Esophagus muscularis mucosa (tissue), 4 donors: ENCODE data around the gene TMEM61. TPM values are rescaled to one million over a fixed set of nuclear protein-coding genes. Genes with fewer than 3 reads are reported as not detected.

Experiments used
- DNase-seq: peaks from one replicate; pipeline ENCODE4 v3.0.0-alpha.2; 2017; ENCODE audit errors: extremely low spot score
- H3K27ac ChIP-seq, 4 donors: fragments of 200-600 bp; sonication (generic); replicated peaks in 1 of 4; 1 replicate in 3 of 4; 2 replicates in 1 of 4; pipeline ENCODE4 v1.5.1; 2016 to 2019; ENCODE audit warnings: mild to moderate bottlenecking in 1 of 4
- H3K27me3 ChIP-seq, 4 donors: fragments of 200-600 bp; sonication (generic); one replicate each; pipeline versions ENCODE4 v1.5.1 to v1.6.0; 2016 to 2019
- H3K36me3 ChIP-seq, 4 donors: fragments of 200-600 bp; sonication (generic); one replicate each; pipeline ENCODE4 v1.5.1; 2016 to 2019
- H3K4me1 ChIP-seq, 4 donors: fragments of 200-600 bp; sonication (generic); one replicate each; pipeline ENCODE4 v1.5.1; 2016 to 2019
- H3K4me3 ChIP-seq, 4 donors: fragments of 200-600 bp; sonication (generic); 1 replicate in 2 of 4; 2 replicates in 2 of 4; pipeline ENCODE4 v1.5.1; 2016 to 2019; ENCODE audit warnings: mild to moderate bottlenecking in 4 of 4, moderate library complexity in 1 of 4
- H3K9me3 ChIP-seq, 4 donors: fragments of 200-600 bp; sonication (generic); 1 replicate in 3 of 4; 2 replicates in 1 of 4; pipeline ENCODE4 v1.5.1; 2016 to 2019
- CTCF ChIP-seq, 3 experiments: fragments of 200-600 bp in 2 of 3; fragments of 450-650 bp in 1 of 3; sonication (generic) in 2 of 3; IDR thresholded peaks; one replicate each; pipeline ENCODE4 v1.5.1; 2017 to 2019; ENCODE audit warnings: antibody characterized with exemption in 3 of 3, mild to moderate bottlenecking in 2 of 3, moderate library complexity in 1 of 3
- EP300 ChIP-seq: sonication (generic); formaldehyde crosslinking; IDR thresholded peaks from one replicate; pipeline ENCODE4 v1.6.1; 2017; ENCODE audit warnings: antibody characterized with exemption
- POLR2A ChIP-seq: fragments of 450-650 bp; IDR thresholded peaks from one replicate; pipeline ENCODE4 v1.6.1; 2017; ENCODE audit warnings: antibody characterized with exemption, moderate library complexity, mild to moderate bottlenecking, low read depth
- POLR2AphosphoS5 ChIP-seq, 2 donors: sonication (generic); formaldehyde crosslinking; IDR thresholded peaks; one replicate each; pipeline ENCODE4 v1.6.1; 2017; ENCODE audit warnings: antibody characterized with exemption in 2 of 2
- WGBS: methylation state at CpG from one replicate; pipeline ENCODE4 v1.1.5; 2018; 5-methylcytosine and 5-hydroxymethylcytosine counted together
- intact Hi-C: fragments of 100-400 bp; cut with DNase I; formaldehyde crosslinking; loops from one replicate; pipeline ENCODE4 v1.15.1; 2023
- total RNA-seq, 4 donors: library from RNA; depleted of rRNA; stranded (reverse); fragments of >200 nt; gene quantifications; one replicate each; pipeline versions ENCODE4 v1.1.0 to v1.2.1, GENCODE V29; 2016

TMEM61 gene
- total RNA-seq, 4 donors from 2014 or later: 0.66 to 2.5 (median 0.84) TPM; not detected in 1

DNA sequence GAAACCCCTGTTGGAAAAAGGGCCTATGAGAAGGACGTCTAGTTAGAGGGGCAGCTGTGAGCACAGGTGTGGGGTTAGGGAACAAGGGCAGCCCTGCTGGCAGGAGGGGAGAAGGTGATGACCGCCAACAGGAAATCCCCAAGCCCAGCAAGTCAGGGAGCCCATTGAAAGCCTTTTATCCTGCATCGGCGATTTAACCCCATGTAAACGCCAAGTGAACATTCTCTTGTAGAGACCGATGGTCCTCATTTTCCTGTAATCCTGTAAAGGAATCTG, 17.2 kb downstream of the TMEM61 start:
- H3K36me3 ChIP-seq: no peaks in the 10 kb centered on the region
- intact Hi-C loops: loop anchor here (2.0 kb wide), 1 partner anchor 47 kb away; no protein-coding TSS in a partner anchor
- DNase-seq: no peak
- no peak for TF ChIP-seq EP300
- no peak for TF ChIP-seq CTCF (IDR thresholded peaks at IDR 0.05)
- TF ChIP-seq POLR2AphosphoS5 (IDR thresholded peaks at IDR 0.05): no peak
- no peak for TF ChIP-seq POLR2A
- H3K9me3 ChIP-seq: no peaks in the 10 kb centered on the region
- WGBS: 84% methylated on average over 6 of the region's 6 CpGs
- no peak overlapping the region for H3K4me3 ChIP-seq
- H3K4me1 ChIP-seq: peaks cover 9 to 11% (median 11%) of the 10 kb centered on the region in 4 donors
- H3K27me3 ChIP-seq: peaks cover 0 to 64% (median 18%) of the 10 kb centered on the region in 4 donors
- no peak overlapping the region for H3K27ac ChIP-seq

GRCh38 chr1:54998100-54998499, 17.7 kb downstream of the TMEM61 start:
- H3K9me3 ChIP-seq: no peaks in the 10 kb centered on the region
- H3K4me1 ChIP-seq: peaks cover 9 to 11% (median 11%) of the 10 kb centered on the region in 4 donors
- no peak for DNase-seq
- no peaks in the 10 kb centered on the region for H3K36me3 ChIP-seq
- TF ChIP-seq EP300: no peak
- no peak for TF ChIP-seq POLR2A
- TF ChIP-seq CTCF (IDR thresholded peaks at IDR 0.05): no peak
- no peak for TF ChIP-seq POLR2AphosphoS5 (IDR thresholded peaks at IDR 0.05)
- peaks cover 0 to 64% (median 18%) of the 10 kb centered on the region in 4 donors for H3K27me3 ChIP-seq
- intact Hi-C loops: no loop called here
- H3K27ac ChIP-seq: no peak overlapping the region
- no peak overlapping the region for H3K4me3 ChIP-seq
- WGBS: 80% methylated on average over 6 of the region's 6 CpGs

DNA sequence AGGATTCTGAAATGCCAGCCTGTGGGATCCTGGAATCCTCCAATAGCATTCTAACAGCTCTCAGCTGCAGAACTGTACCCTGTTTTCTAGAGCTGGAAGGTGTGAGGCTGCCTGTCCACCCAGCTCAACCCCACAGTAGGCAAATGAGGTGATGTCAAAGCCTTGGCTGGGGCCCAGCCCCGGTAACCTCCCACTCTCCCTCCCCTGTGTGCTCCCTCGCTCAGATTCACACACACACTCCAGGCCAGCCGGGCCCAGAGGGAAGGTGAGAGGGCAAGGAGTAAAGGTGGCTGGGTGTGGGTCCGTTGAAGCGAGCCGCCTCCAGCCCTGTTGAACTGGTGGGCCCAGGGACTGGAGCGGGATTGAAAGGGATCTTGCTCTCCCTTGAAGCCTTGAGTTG, 18.2 kb downstream of the TMEM61 start, which contains the start of gene BSND:
TSS of gene BSND (plus strand) at position 257 of the 400 bp plus-strand sequence. CDS start 254 bp downstream, outside the sequence.
- Histone ChIP-seq H3K4me3 (no peak within 1 kb of the TSS), H3K36me3 (no peaks in the 10 kb centered on the region), H3K27ac (no peak within 1 kb of the TSS), H3K27me3 (peaks cover 0 to 64% (median 18%) of the 10 kb centered on the region in 4 donors), H3K9me3 (no peaks in the 10 kb centered on the region), H3K4me1 (peaks cover 9 to 11% (median 11%) of the 10 kb centered on the region in 4 donors)
- TF ChIP-seq POLR2A (no peak), EP300 (no peak), CTCF (IDR thresholded peaks at IDR 0.05) (no peak), POLR2AphosphoS5 (IDR thresholded peaks at IDR 0.05) (no peak)
- DNase-seq: no peak
- 100% methylated on average over 1 of the region's 7 CpGs for WGBS
- intact Hi-C loops: no loop called here

GRCh38 chr1:55000110-55001085, 20.0 kb downstream of the TMEM61 start:
- peaks cover 0 to 54% (median 18%) of the 10 kb centered on the region in 4 donors for H3K27me3 ChIP-seq
- no peaks in the 10 kb centered on the region for H3K9me3 ChIP-seq
- DNase-seq: no peak
- H3K4me1 ChIP-seq: peaks cover 9 to 11% (median 11%) of the 10 kb centered on the region in 4 donors
- H3K36me3 ChIP-seq: no peaks in the 10 kb centered on the region
- WGBS: 70% methylated on average over 7 of the region's 8 CpGs
- H3K27ac ChIP-seq: no peak overlapping the region
- intact Hi-C loops: no loop called here
- no peak overlapping the region for H3K4me3 ChIP-seq
- TF ChIP-seq CTCF (IDR thresholded peaks at IDR 0.05) (no peak), POLR2A (no peak), POLR2AphosphoS5 (IDR thresholded peaks at IDR 0.05) (no peak), EP300 (no peak)
